Measurements from ENCODE around the gene CHCHD10. TPM values are rescaled to one million over a fixed set of nuclear protein-coding genes. Genes with fewer than 3 reads are reported as not detected.

The CHCHD10 gene
- total and polyA plus RNA-seq, 10 of the 15 experiments (the other 5 are each of a cell fraction or from before 2014, with no cell fraction given), result 13.2 to 241 (median 128) TPM

GRCh38 chr22:23754980-23755636, 12.7 kb downstream of the CHCHD10 start:
- Histone ChIP-seq H3K4me1 (ENCODE audit: control insufficient read depth, insufficient read depth, low read length) (peaks cover 30% of the 10 kb centered on the region), H3K79me2 (ENCODE audit: control insufficient read depth, insufficient read depth, low read length) (no peaks in the 10 kb centered on the region), H2AFZ (ENCODE audit: control insufficient read depth, low read depth, low read length) (peak overlapping the region; percentile 21; the same call in 1 of the 2 replicates), H3K9ac (ENCODE audit: control insufficient read depth, insufficient read depth, low read length) (no peak overlapping the region), H3K4me2 (ENCODE audit: control insufficient read depth, insufficient read depth) (no peak overlapping the region), H3K9me3 (replicated peaks; ENCODE audit: control insufficient read depth, insufficient read depth, low read length) (no peaks in the 10 kb centered on the region), H3K27me3 (replicated peaks in 1 of 2; ENCODE audit: control insufficient read depth in 2 of 2, insufficient read depth in 2 of 2, low read length in 1 of 2) (no peaks in the 10 kb centered on the region), H3K36me3 (ENCODE audit: control insufficient read depth in 2 of 2, insufficient read depth in 2 of 2, low read length in 1 of 2) (no peaks in the 10 kb centered on the region), H4K20me1 (ENCODE audit: control insufficient read depth, insufficient read depth) (no peaks in the 10 kb centered on the region), H3K4me3 (no peak overlapping the region), H3K27ac (ENCODE audit: control insufficient read depth, insufficient read depth) (no peak overlapping the region)
- ChIA-PET POLR2A (interaction anchor here (0.7 to 1.4 kb wide), 4 partner anchors 8 to 67 kb away, joined by 3 to 7 read pairs (median 3); no protein-coding TSS in a partner anchor), CTCF (interaction anchor here (0.7 to 1.9 kb wide), 4 partner anchors 11 to 164 kb away, joined by 3 to 8 read pairs (median 4); partner anchors contain the start of gene MIF), RAD21 (ENCODE audit: unreplicated experiment) (interaction anchor here (1.6 kb wide), 1 partner anchor 34 kb away, joined by 3 read pairs; no protein-coding TSS in a partner anchor), SMC1A (ENCODE audit: uncharacterized antibody, unreplicated experiment) (interaction anchor here (1.0 to 2.0 kb wide), 2 partner anchors 12 to 57 kb away, joined by 3 to 7 read pairs; partner anchors contain the start of gene CHCHD10)
- intact Hi-C loops (cut with micrococcal nuclease; ENCODE audit: unreplicated experiment), result no loop called here
- TF ChIP-seq LARP7 (IDR thresholded peaks at IDR 0.05), result no peak
- no peak for TF ChIP-seq ZNF592 (IDR thresholded peaks at IDR 0.05)
- no peak for TF ChIP-seq SREBF1 (IDR thresholded peaks at IDR 0.05; ENCODE audit: low read length)
- TF ChIP-seq KDM1A (IDR thresholded peaks at IDR 0.05; ENCODE audit: borderline replicate concordance), result no peak
- no peak for TF ChIP-seq SIX5 (IDR thresholded peaks at IDR 0.05; ENCODE audit: low read depth, low read length, severe bottlenecking)
- TF ChIP-seq BCL3 (IDR thresholded peaks at IDR 0.05; ENCODE audit: borderline replicate concordance, insufficient read depth, low read depth, low read length, poor library complexity, severe bottlenecking), result no peak
- TF ChIP-seq E2F4 (IDR thresholded peaks at IDR 0.05; ENCODE audit: low read depth, low read length), result no peak
- TF ChIP-seq CREB1 (IDR thresholded peaks at IDR 0.05; ENCODE audit: low read depth), result no peak
- FAIRE-seq (no peak), ATAC-seq (no peak), DNase-seq (ENCODE audit: low read depth, low spot score) (no peak)
- 19% methylated on average over 6 of the region's 6 CpGs for WGBS (ENCODE audit: insufficient coverage, insufficient replicate concordance, low lambda C conversion rate, missing lambda C conversion rate)
- in situ Hi-C loops (cut with MboI), result no loop called here
- BruUV-seq (replicated peaks), result no TSS peak

Data from GM12878 (cell line).